ENCODE data around the gene ACTMAP.

DNA sequence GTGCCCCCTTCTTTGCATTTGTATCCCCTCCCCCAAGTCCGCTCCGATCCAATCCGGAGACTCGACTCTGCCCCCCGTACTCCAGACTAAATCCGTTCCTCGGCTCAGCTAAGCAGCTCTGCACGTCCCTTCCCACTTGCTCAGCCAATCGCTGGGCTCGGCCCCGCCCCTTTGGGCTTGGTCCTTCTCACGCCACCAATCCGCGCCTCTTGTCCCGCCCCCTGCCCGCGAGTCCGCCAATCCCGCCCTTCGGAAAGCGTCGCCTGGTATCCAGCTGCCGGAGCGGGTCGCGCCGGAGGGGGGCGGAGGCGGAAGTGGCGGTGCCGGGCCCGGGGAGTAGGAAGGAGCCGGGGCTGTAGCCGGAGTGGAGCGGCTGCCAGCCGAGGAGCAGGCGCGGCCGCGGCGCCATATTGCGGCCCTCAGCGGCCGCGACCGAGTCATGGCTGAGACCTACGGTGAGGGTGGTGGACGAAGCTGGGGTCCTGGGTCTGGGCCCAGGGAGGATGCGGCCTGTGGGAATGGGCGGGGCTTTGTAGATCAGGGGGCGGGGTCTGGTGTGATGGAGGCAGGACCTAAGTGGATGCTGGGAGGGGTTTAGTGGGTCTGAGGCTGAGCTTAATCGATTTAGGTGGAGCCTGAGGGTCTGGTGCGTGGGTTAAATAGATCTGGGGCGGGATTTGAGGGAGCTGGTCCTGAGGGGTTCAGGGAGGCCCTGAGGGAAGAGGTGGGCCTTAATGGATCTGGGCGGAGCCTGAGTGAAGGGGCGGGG is 27.8 kb upstream of the ACTMAP start, which contains the start of gene RAB4B:
- TF ChIP-seq, protein P1, sequence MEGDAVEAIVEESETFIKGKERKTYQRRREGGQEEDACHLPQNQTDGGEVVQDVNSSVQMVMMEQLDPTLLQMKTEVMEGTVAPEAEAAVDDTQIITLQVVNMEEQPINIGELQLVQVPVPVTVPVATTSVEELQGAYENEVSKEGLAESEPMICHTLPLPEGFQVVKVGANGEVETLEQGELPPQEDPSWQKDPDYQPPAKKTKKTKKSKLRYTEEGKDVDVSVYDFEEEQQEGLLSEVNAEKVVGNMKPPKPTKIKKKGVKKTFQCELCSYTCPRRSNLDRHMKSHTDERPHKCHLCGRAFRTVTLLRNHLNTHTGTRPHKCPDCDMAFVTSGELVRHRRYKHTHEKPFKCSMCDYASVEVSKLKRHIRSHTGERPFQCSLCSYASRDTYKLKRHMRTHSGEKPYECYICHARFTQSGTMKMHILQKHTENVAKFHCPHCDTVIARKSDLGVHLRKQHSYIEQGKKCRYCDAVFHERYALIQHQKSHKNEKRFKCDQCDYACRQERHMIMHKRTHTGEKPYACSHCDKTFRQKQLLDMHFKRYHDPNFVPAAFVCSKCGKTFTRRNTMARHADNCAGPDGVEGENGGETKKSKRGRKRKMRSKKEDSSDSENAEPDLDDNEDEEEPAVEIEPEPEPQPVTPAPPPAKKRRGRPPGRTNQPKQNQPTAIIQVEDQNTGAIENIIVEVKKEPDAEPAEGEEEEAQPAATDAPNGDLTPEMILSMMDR (IDR thresholded peaks at IDR 0.05), result peak in 2 of 3 donors; percentile 36 to 41
- TF ChIP-seq POLR2A (IDR thresholded peaks at IDR 0.05) (no peak), EP300 (IDR thresholded peaks at IDR 0.05) (no peak)

Measured in ovary (tissue), 3 donors.